Glomerular visceral epithelial cell (primary cell): Measurements from ENCODE around the gene FHAD1.

Experiments used
- DNase-seq: peaks from one replicate; pipeline ENCODE4 v3.0.0-alpha.2; 2016; ENCODE audit errors: extremely low spot score

Gene FHAD1

GRCh38 chr1:15218287-15219279 is 28.4 kb upstream of the FHAD1 start:
- DNase-seq, result peak; percentile 24

GRCh38 chr1:15219280-15220023 is 27.6 kb upstream of the FHAD1 start:
- DNase-seq, result no peak

GRCh38 chr1:15220024-15220392 is 27.0 kb upstream of the FHAD1 start:
- DNase-seq, result no peak

- DNase-seq, result no peak
Observed at GRCh38 chr1:15220825-15221431, 26.1 kb upstream of the FHAD1 start.

GRCh38 chr1:15222653-15223303 is 24.2 kb upstream of the FHAD1 start:
- no peak for DNase-seq

- no peak for DNase-seq
Observed at GRCh38 chr1:15224259-15224869, 22.7 kb upstream of the FHAD1 start.

- no peak for DNase-seq
Observed at GRCh38 chr1:15224974-15225373, 22.0 kb upstream of the FHAD1 start.

- no peak for DNase-seq
Observed at GRCh38 chr1:15225461-15225860, 21.6 kb upstream of the FHAD1 start.

GRCh38 chr1:15226388-15227255 is 20.4 kb upstream of the FHAD1 start:
- no peak for DNase-seq

GRCh38 chr1:15229707-15230131 is 17.3 kb upstream of the FHAD1 start:
- DNase-seq, result no peak

- DNase-seq, result no peak
Observed at GRCh38 chr1:15231714-15232201, 15.3 kb upstream of the FHAD1 start.

- DNase-seq, result no peak
Observed at GRCh38 chr1:15233689-15234088, 13.3 kb upstream of the FHAD1 start.

- no peak for DNase-seq
Observed at GRCh38 chr1:15236321-15236721, 10.7 kb upstream of the FHAD1 start.

GRCh38 chr1:15236746-15237145 is 10.3 kb upstream of the FHAD1 start:
- DNase-seq, result no peak

GRCh38 chr1:15238789-15239188 is 8.2 kb upstream of the FHAD1 start:
- DNase-seq, result no peak

GRCh38 chr1:15242766-15243165 is 4.3 kb upstream of the FHAD1 start:
- no peak for DNase-seq

GRCh38 chr1:15243275-15244043 is 3.6 kb upstream of the FHAD1 start:
- DNase-seq, result no peak

GRCh38 chr1:15244813-15245212 is 2.2 kb upstream of the FHAD1 start:
- no peak for DNase-seq

- no peak for DNase-seq
Observed at GRCh38 chr1:15245593-15246360, 1.2 kb upstream of the FHAD1 start.
